MCF 10A (cell line): Measurements from ENCODE around the gene ADAMTS14. TPM values are rescaled to one million over a fixed set of nuclear protein-coding genes. Genes with fewer than 3 reads are reported as not detected.
A peak's percentile ranks its signal among the peaks of the same experiment; 100 is the strongest.

Experiments
- BruUV-seq: library from RNA; stranded (reverse); fragments of 400-500 nt; replicated peaks from 2 replicates; lab custom pipeline; 2021; lab: Mats Ljungman, UMichigan
- CTCF ChIA-PET: fragments of 300-600 bp; sonication (Branson Sonifier 250); formaldehyde crosslinking; extraction: SDS; loops from one replicate; lab custom pipeline; 2021; ENCODE audit warnings: antibody characterized with exemption, inconsistent platforms; lab: Yijun Ruan, JAX
- POLR2A ChIA-PET: fragments of 300-600, 350-650 bp; sonication (Branson Sonifier 250); formaldehyde crosslinking; extraction: SDS; loops from one replicate; lab custom pipeline; 2020; ENCODE audit warnings: antibody characterized with exemption, inconsistent platforms; lab: Yijun Ruan, JAX
- DNase-seq: peaks from one replicate; pipeline ENCODE4 v3.0.0-alpha.2; 2018; ENCODE audit not compliant: unreplicated experiment
- H3K27ac Mint-ChIP-seq: one replicate; pipeline ENCODE4 v1.8.0; 2022; ENCODE audit warnings: mild to moderate bottlenecking, low read depth, mixed read lengths; ENCODE audit not compliant: unreplicated experiment
- H3K27me3 Mint-ChIP-seq: one replicate; pipeline ENCODE4 v1.8.0; 2022; ENCODE audit warnings: mixed read lengths; ENCODE audit not compliant: insufficient read depth, unreplicated experiment
- H3K36me3 Mint-ChIP-seq: one replicate; pipeline ENCODE4 v1.8.0; 2022; ENCODE audit warnings: mild to moderate bottlenecking, moderate library complexity, mixed read lengths; ENCODE audit not compliant: insufficient read depth, unreplicated experiment
- H3K4me1 Mint-ChIP-seq: one replicate; pipeline ENCODE4 v1.8.0; 2022; ENCODE audit warnings: mixed read lengths; ENCODE audit not compliant: insufficient read depth, unreplicated experiment
- H3K4me3 Mint-ChIP-seq: one replicate; pipeline ENCODE4 v1.8.0; 2022; ENCODE audit warnings: mild to moderate bottlenecking, moderate library complexity, mixed read lengths; ENCODE audit not compliant: unreplicated experiment
- H3K9me3 Mint-ChIP-seq: one replicate; pipeline ENCODE4 v1.8.0; 2022; ENCODE audit warnings: mixed read lengths; ENCODE audit not compliant: unreplicated experiment
- intact Hi-C: fragments of 100-400 bp; cut with micrococcal nuclease; formaldehyde crosslinking; loops from 2 replicates; pipeline ENCODE4 v1.14.1; 2022
- total RNA-seq: library from RNA; stranded (reverse); gene quantifications from 2 replicates; pipeline ENCODE4 v1.2.3, GENCODE V29; 2022
- TF ChIP-seq, protein P1 (sequence below): fragments of 200-600 bp; IDR thresholded peaks from one replicate; pipeline ENCODE4 v1.8.0; 2022; ENCODE audit warnings: antibody characterized with exemption, mild to moderate bottlenecking; ENCODE audit not compliant: unreplicated experiment

Gene ADAMTS14
- total RNA-seq, 1 experiment from 2014 or later, result not detected

DNA sequence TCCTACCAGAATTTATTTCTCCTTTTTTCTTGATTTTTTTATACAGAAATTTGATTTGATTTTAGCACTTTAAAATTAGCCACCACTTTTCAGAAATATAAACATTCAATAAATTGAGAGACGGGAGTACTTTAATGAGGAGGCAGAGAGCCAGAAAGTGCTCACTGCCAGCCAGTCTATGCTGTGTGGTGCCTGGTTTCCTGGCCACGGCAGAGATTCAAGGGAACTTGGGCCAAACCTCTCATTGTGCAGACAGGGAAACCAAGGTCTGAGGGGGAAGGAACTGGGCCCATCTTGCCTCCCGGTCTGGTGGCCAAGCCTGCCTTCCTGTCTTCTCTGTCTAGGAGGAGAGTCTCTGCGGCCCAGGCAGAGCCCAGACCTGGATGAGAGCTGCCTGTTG, 25.9 kb downstream of the ADAMTS14 start:
- Mint-ChIP-seq H3K27me3 (no peaks in the 10 kb centered on the region), H3K36me3 (no peaks in the 10 kb centered on the region), H3K4me1 (peaks cover 10% of the 10 kb centered on the region), H3K4me3 (no peak overlapping the region), H3K9me3 (no peaks in the 10 kb centered on the region), H3K27ac (no peak overlapping the region)
- BruUV-seq, result no TSS peak
- CTCF ChIA-PET, result interaction anchor here (0.6 kb wide), 1 partner anchor 31 kb away, joined by 3 read pairs; no protein-coding TSS in a partner anchor
- TF ChIP-seq, protein P1, sequence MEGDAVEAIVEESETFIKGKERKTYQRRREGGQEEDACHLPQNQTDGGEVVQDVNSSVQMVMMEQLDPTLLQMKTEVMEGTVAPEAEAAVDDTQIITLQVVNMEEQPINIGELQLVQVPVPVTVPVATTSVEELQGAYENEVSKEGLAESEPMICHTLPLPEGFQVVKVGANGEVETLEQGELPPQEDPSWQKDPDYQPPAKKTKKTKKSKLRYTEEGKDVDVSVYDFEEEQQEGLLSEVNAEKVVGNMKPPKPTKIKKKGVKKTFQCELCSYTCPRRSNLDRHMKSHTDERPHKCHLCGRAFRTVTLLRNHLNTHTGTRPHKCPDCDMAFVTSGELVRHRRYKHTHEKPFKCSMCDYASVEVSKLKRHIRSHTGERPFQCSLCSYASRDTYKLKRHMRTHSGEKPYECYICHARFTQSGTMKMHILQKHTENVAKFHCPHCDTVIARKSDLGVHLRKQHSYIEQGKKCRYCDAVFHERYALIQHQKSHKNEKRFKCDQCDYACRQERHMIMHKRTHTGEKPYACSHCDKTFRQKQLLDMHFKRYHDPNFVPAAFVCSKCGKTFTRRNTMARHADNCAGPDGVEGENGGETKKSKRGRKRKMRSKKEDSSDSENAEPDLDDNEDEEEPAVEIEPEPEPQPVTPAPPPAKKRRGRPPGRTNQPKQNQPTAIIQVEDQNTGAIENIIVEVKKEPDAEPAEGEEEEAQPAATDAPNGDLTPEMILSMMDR, result no peak
- DNase-seq, result no peak
- POLR2A ChIA-PET, result no interaction called here
- intact Hi-C loops, result loop anchor here (10.0 kb wide), 1 partner anchor 57 kb away; no protein-coding TSS in a partner anchor

DNA sequence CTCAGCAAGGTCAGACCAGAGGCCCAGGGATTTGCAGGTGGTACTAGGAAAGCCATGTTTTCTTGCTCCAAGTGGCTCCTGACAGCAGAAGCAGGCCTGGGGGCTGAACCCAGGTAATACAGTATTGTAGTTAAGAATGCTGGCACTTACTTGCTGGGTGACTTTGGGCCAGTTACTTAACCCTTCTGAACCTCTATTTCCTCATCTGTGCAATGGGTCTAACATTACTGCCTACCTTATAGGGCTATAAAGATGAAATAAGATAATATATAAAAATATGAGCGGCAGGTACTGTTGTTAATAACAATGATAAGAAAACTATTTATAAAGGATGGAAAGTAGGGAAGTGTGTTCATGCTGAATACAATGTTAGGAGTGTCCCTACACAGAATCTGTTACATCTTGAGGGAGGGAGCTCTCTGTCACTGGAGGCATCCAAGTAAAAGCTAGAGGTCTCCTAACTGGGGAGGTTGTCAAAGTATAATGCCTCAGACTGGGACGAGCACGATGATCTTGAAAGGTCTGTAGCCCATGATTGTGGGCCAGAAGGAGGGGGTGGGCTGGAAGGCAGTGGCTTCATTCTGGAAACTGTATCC, 26.9 kb downstream of the ADAMTS14 start:
- H3K27me3 Mint-ChIP-seq, result no peaks in the 10 kb centered on the region
- ChIA-PET CTCF (no interaction called here), POLR2A (interaction anchor here (0.6 kb wide), 1 partner anchor 1410 kb away, joined by 4 read pairs; no protein-coding TSS in a partner anchor)

DNA sequence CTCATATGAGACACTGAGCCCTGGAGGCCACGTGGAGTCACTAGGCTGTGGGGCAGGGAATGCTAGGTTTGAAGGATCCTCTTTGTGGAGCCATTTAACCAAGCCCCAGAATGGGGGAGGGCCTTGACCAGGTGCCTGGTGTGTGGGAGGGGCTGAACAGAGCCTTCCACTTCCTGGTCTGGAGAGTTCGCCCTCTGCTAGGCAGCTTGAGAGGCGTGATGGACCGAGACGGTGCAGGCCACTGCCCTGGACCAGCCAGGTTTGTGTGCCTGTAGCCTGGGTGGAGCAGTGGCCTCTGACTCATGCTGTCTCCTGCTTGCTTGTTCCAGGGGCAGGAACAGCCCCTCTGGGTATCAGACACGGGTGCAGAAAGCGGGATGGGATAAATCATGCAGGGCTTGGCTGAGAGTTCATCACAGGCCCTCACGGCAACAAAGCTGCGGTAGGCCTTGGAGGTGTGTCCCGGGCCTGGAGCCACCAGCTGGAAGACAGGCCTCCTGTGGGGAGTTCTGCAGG, 27.4 kb downstream of the ADAMTS14 start:
- Mint-ChIP-seq H3K36me3 (no peaks in the 10 kb centered on the region), H3K4me3 (no peak overlapping the region), H3K27ac (no peak overlapping the region), H3K4me1 (peaks cover 10% of the 10 kb centered on the region), H3K27me3 (no peaks in the 10 kb centered on the region), H3K9me3 (no peaks in the 10 kb centered on the region)
- CTCF ChIA-PET, result interaction anchor here (0.7 kb wide), 1 partner anchor 999 kb away, joined by 3 read pairs; no protein-coding TSS in a partner anchor
- POLR2A ChIA-PET, result interaction anchor here (0.6 kb wide), 1 partner anchor 1411 kb away, joined by 4 read pairs; no protein-coding TSS in a partner anchor
- TF ChIP-seq, protein P1, result no peak
- DNase-seq, result peak; percentile 55
- intact Hi-C loops, result loop anchor here (10.0 kb wide), 1 partner anchor 55 kb away; no protein-coding TSS in a partner anchor
- BruUV-seq, result no TSS peak

More for the DNA sequence above, 26.9 kb downstream of the ADAMTS14 start:
- Mint-ChIP-seq H3K9me3 (no peaks in the 10 kb centered on the region), H3K4me3 (no peak overlapping the region), H3K27ac (no peak overlapping the region), H3K36me3 (no peaks in the 10 kb centered on the region), H3K4me1 (peaks cover 10% of the 10 kb centered on the region)
- intact Hi-C loops, result loop anchor here (10.0 kb wide), 1 partner anchor 56 kb away; no protein-coding TSS in a partner anchor
- TF ChIP-seq, protein P1, result no peak
- BruUV-seq, result no TSS peak
- DNase-seq, result no peak

DNA sequence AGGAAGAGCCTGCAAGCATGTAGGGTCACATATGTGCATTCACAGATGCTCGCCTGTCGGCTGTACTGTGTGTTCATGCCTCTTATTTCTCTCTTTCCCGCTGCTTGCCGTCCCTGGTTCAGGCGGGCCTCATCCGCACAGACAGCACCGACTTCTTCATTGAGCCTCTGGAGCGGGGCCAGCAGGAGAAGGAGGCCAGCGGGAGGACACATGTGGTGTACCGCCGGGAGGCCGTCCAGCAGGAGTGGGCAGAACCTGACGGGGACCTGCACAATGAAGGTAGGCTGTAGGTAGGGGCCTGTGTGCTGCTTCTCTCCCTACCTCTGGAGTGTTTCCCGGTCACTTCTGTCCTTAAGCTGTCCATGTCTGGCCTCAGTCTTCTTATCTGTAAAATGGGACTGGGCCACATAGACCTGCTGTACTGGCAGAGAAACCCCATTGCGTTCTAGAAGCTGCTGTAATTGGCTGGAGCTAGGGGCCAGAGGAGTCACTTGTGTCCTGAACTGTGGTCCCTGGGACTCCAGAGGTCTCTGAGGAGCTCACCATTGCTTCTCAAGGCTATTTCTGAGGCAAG, 30.0 kb downstream of the ADAMTS14 start:
- no peaks in the 10 kb centered on the region for H3K27me3 Mint-ChIP-seq
- ChIA-PET POLR2A (no interaction called here), CTCF (interaction anchor here (0.6 kb wide), 1 partner anchor 1432 kb away, joined by 3 read pairs; no protein-coding TSS in a partner anchor)
- BruUV-seq, result no TSS peak
- no peak for DNase-seq
- H3K36me3 Mint-ChIP-seq, result no peaks in the 10 kb centered on the region
- no peak overlapping the region for H3K4me3 Mint-ChIP-seq
- TF ChIP-seq, protein P1, result no peak
- no peak overlapping the region for H3K27ac Mint-ChIP-seq
- intact Hi-C loops, result no loop called here
- no peaks in the 10 kb centered on the region for H3K9me3 Mint-ChIP-seq
- H3K4me1 Mint-ChIP-seq, result peaks cover 10% of the 10 kb centered on the region
